MM.1S (cell line): Measurements from ENCODE around the gene OR52J3.
"Not testable (repeated sequence)": the region's sequence is repeated elsewhere in the genome, so short reads cannot be mapped to it uniquely, and the experiment has no call there.

Experiments used
- DNase-seq: peaks from one replicate; pipeline ENCODE4 v3.0.0-alpha.2; 2015
- H2AFZ ChIP-seq: fragments of 300-600 bp; sonication (generic); 2 replicates; pipeline ENCODE4 v1.6.0; 2016; ENCODE audit warnings: antibody characterized with exemption, low read length
- H3F3A ChIP-seq: fragments of 300-600 bp; sonication (generic); 2 replicates; pipeline ENCODE4 v1.6.1; 2016; ENCODE audit warnings: mild to moderate bottlenecking, antibody characterized with exemption, low read length, moderate library complexity, mixed read lengths; ENCODE audit not compliant: insufficient read depth
- H3K27ac ChIP-seq: fragments of 300-600 bp; sonication (generic); 2 replicates; pipeline ENCODE4 v1.5.1; 2016; ENCODE audit warnings: mild to moderate bottlenecking, low read length
- H3K27me3 ChIP-seq: fragments of 300-600 bp; sonication (generic); replicated peaks from 2 replicates; pipeline ENCODE4 v1.6.0; 2016; ENCODE audit warnings: low read length; ENCODE audit not compliant: insufficient read depth
- H3K36me3 ChIP-seq: fragments of 300-600 bp; sonication (generic); replicated peaks from 2 replicates; pipeline ENCODE4 v1.6.1; 2016; ENCODE audit warnings: mild to moderate bottlenecking, low read length, mixed read lengths; ENCODE audit not compliant: insufficient read depth
- H3K4me1 ChIP-seq: fragments of 300-600 bp; sonication (generic); 2 replicates; pipeline ENCODE4 v1.6.1; 2016; ENCODE audit warnings: low read length, mixed read lengths
- H3K4me2 ChIP-seq: fragments of 300-600 bp; sonication (generic); 2 replicates; pipeline ENCODE4 v1.6.0; 2016; ENCODE audit warnings: low read depth, low read length
- H3K4me3 ChIP-seq: fragments of 300-600 bp; sonication (generic); 2 replicates; pipeline ENCODE4 v1.5.1; 2016; ENCODE audit warnings: low read length, mixed read lengths
- H3K79me2 ChIP-seq: fragments of 300-600 bp; sonication (generic); 2 replicates; pipeline ENCODE4 v1.6.1; 2016; ENCODE audit warnings: mixed run types, low read length, mixed read lengths
- H3K9ac ChIP-seq: fragments of 300-600 bp; sonication (generic); 2 replicates; pipeline ENCODE4 v1.6.1; 2016; ENCODE audit warnings: low read length, mixed read lengths
- H3K9me2 ChIP-seq: fragments of 300-600 bp; sonication (generic); replicated peaks from 2 replicates; pipeline ENCODE4 v1.6.1; 2016; ENCODE audit warnings: mild to moderate bottlenecking, low read length, mixed read lengths; ENCODE audit not compliant: insufficient read depth
- H3K9me3 ChIP-seq: fragments of 300-600 bp; sonication (generic); replicated peaks from 2 replicates; pipeline ENCODE4 v1.6.1; 2016; ENCODE audit warnings: mild to moderate bottlenecking, low read length, mixed read lengths; ENCODE audit not compliant: insufficient read depth
- H4K20me1 ChIP-seq: fragments of 300-600 bp; sonication (generic); 2 replicates; pipeline ENCODE4 v1.6.1; 2016; ENCODE audit warnings: mild to moderate bottlenecking, low read length, moderate library complexity, mixed read lengths; ENCODE audit not compliant: insufficient read depth
- EZH2 ChIP-seq: fragments of 300-600 bp; sonication (generic); optimal IDR thresholded peaks from 2 replicates; pipeline ENCODE3; 2017; ENCODE audit warnings: low read depth, mild to moderate bottlenecking, antibody characterized with exemption, low read length, mixed read lengths
- EZH2phosphoT487 ChIP-seq: fragments of 300-600 bp; sonication (generic); IDR thresholded peaks from 2 replicates; pipeline ENCODE4 v1.6.1; 2018; ENCODE audit warnings: antibody characterized with exemption, low read length
- TF ChIP-seq, protein P1 (sequence below): fragments of 300-600 bp; sonication (generic); IDR thresholded peaks from 2 replicates; pipeline ENCODE4 v1.5.1; 2016; ENCODE audit warnings: antibody characterized with exemption, low read length, mixed read lengths

OR52J3 gene

GRCh38 chr11:5046754-5047330, 516 bp downstream of the OR52J3 start:
- H3K9ac ChIP-seq, result no peak overlapping the region
- H3K79me2 ChIP-seq, result no peaks in the 10 kb centered on the region
- H3F3A ChIP-seq, result no peaks in the 10 kb centered on the region
- TF ChIP-seq EZH2phosphoT487 (no peak), EZH2 (no peak)
- TF ChIP-seq, protein P1, sequence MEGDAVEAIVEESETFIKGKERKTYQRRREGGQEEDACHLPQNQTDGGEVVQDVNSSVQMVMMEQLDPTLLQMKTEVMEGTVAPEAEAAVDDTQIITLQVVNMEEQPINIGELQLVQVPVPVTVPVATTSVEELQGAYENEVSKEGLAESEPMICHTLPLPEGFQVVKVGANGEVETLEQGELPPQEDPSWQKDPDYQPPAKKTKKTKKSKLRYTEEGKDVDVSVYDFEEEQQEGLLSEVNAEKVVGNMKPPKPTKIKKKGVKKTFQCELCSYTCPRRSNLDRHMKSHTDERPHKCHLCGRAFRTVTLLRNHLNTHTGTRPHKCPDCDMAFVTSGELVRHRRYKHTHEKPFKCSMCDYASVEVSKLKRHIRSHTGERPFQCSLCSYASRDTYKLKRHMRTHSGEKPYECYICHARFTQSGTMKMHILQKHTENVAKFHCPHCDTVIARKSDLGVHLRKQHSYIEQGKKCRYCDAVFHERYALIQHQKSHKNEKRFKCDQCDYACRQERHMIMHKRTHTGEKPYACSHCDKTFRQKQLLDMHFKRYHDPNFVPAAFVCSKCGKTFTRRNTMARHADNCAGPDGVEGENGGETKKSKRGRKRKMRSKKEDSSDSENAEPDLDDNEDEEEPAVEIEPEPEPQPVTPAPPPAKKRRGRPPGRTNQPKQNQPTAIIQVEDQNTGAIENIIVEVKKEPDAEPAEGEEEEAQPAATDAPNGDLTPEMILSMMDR, result no peak
- H3K4me2 ChIP-seq, result no peak overlapping the region
- DNase-seq, result no peak
- no peaks in the 10 kb centered on the region for H3K4me1 ChIP-seq
- no peaks in the 10 kb centered on the region for H3K9me3 ChIP-seq
- no peaks in the 10 kb centered on the region for H4K20me1 ChIP-seq
- no peak overlapping the region for H3K4me3 ChIP-seq
- no peak overlapping the region for H3K27ac ChIP-seq
- no peaks in the 10 kb centered on the region for H3K9me2 ChIP-seq
- no peaks in the 10 kb centered on the region for H3K36me3 ChIP-seq
- H2AFZ ChIP-seq, result no peak overlapping the region
- no peaks in the 10 kb centered on the region for H3K27me3 ChIP-seq

DNA sequence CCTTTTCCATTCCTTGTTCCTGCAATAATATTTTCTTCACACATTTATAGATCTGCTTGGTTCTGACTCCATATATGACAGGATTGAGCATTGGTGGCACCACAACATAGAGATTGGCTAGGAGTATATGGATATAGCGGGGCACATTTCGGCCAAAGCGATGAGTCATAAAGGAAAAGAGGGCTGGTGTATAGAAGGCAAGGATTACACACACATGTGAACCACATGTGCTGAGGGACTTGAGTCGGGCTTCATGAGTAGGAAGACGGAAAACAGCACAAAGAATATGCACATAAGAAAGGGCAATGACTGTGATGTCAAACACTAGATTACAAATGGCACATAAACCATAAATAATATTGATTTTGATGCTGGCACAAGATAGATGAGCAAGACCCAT, 12.4 kb downstream of the OR52J3 start:
- H3K4me2 ChIP-seq, H3K27me3 ChIP-seq, H3K4me1 ChIP-seq, H4K20me1 ChIP-seq, H3K36me3 ChIP-seq, H3K9me2 ChIP-seq, DNase-seq, H3K27ac ChIP-seq, H3F3A ChIP-seq, H3K79me2 ChIP-seq, H3K9ac ChIP-seq, H3K9me3 ChIP-seq, H2AFZ ChIP-seq, H3K4me3 ChIP-seq: not testable (repeated sequence)

DNA sequence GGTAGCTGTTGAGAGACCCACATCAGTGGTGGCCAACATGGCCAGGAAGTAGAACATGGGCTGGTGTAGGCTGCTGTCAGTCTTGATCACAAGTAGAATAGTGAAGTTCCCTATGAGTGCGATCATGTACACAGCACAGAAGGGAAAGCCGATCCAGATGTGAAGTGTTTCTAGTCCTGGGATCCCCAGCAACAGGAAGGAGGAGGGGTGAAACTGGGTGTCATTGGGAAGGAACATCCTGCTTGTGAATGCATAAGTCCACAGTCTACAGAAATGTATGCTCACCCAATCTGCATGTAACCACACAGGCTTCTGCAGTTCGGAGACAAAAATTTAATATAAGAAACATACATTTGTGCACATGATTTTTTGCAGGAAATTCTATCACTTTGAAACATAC, 13.1 kb downstream of the OR52J3 start, which contains the start of gene OR52E2:
TSS of gene OR52E2 (minus strand) at position 237 of the 400 bp plus-strand sequence. CDS start at position 237, 0 bp downstream.
- H3K27ac ChIP-seq, result no peak within 1 kb of the TSS
- no peaks in the 10 kb centered on the region for H4K20me1 ChIP-seq
- H3K79me2 ChIP-seq, result no peaks in the 10 kb centered on the region
- no peaks in the 10 kb centered on the region for H3K9me2 ChIP-seq
- H2AFZ ChIP-seq, result no peak within 1 kb of the TSS
- H3K4me2 ChIP-seq, result no peak within 1 kb of the TSS
- no peak within 1 kb of the TSS for H3K9ac ChIP-seq
- no peaks in the 10 kb centered on the region for H3K4me1 ChIP-seq
- no peaks in the 10 kb centered on the region for H3K9me3 ChIP-seq
- no peak for DNase-seq
- H3F3A ChIP-seq, result no peaks in the 10 kb centered on the region
- no peaks in the 10 kb centered on the region for H3K36me3 ChIP-seq
- TF ChIP-seq, protein P1, result no peak
- TF ChIP-seq EZH2 (no peak), EZH2phosphoT487 (no peak)
- H3K4me3 ChIP-seq, result no peak within 1 kb of the TSS
- no peaks in the 10 kb centered on the region for H3K27me3 ChIP-seq

DNA sequence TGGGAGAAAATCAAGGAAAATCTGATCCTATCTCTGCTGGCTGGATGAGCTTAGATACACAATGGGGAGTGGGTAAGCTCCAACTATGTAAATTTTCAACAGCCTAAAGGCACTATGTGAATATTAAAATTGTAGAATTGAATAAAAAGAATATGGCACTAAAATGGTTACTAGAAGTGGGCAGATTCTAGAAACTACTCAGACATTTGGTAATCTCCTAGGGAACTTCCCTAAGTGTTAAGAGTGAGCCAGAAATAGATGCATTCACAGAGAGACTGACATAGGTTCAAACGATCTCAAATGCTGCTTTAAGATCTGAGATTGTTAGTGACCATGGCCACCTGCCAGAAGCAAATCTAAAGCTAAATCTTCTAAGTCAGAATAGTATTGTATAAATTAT, 18.7 kb downstream of the OR52J3 start:
- no peaks in the 10 kb centered on the region for H4K20me1 ChIP-seq
- H3K9me3 ChIP-seq, result no peaks in the 10 kb centered on the region
- no peak overlapping the region for H3K27ac ChIP-seq
- no peak overlapping the region for H3K4me3 ChIP-seq
- no peaks in the 10 kb centered on the region for H3F3A ChIP-seq
- TF ChIP-seq EZH2phosphoT487 (no peak), EZH2 (no peak)
- TF ChIP-seq, protein P1, result no peak
- no peak overlapping the region for H3K4me2 ChIP-seq
- H3K79me2 ChIP-seq, result no peaks in the 10 kb centered on the region
- no peaks in the 10 kb centered on the region for H3K36me3 ChIP-seq
- H3K9ac ChIP-seq, result no peak overlapping the region
- DNase-seq, result peak; percentile 14
- no peak overlapping the region for H2AFZ ChIP-seq
- H3K27me3 ChIP-seq, result no peaks in the 10 kb centered on the region
- no peaks in the 10 kb centered on the region for H3K9me2 ChIP-seq
- H3K4me1 ChIP-seq, result no peaks in the 10 kb centered on the region
